H7 (cell line): ENCODE measurements around the gene LRRC26. TPM values are rescaled to one million over a fixed set of nuclear protein-coding genes. Genes with fewer than 3 reads are reported as not detected.
"Not testable (repeated sequence)": the region's sequence is repeated elsewhere in the genome, so short reads cannot be mapped to it uniquely, and the experiment has no call there.

ENCODE experiments used
- DNase-seq: peaks from one replicate; pipeline ENCODE4 v3.0.0; 2012
- H3K27me3 ChIP-seq: 2 replicates; pipeline ENCODE4 v1.6.0; 2011; ENCODE audit warnings: mild to moderate bottlenecking, low read length; ENCODE audit not compliant: control insufficient read depth, insufficient read depth
- H3K36me3 ChIP-seq: replicated peaks from 2 replicates; pipeline ENCODE4 v1.5.1; 2011; ENCODE audit warnings: low read length; ENCODE audit not compliant: control insufficient read depth, insufficient read depth
- H3K4me3 ChIP-seq: 2 replicates; pipeline ENCODE4 v1.5.1; 2011; ENCODE audit warnings: low read depth, mild to moderate bottlenecking, control low read depth, low read length, moderate library complexity; ENCODE audit not compliant: insufficient read depth
- total RNA-seq: library from RNA; depleted of rRNA; stranded (reverse); fragments of >200 nt; shearing (Covaris generic); gene quantifications from 2 replicates; pipeline ENCODE4 v1.2.3, GENCODE V29; 2014; rRNA removed

Gene LRRC26
- total RNA-seq, 1 experiment from 2014 or later, result 0.59 TPM

GRCh38 chr9:137122796-137123467 is 46.9 kb downstream of the LRRC26 start:
- not testable (repeated sequence) for H3K27me3 ChIP-seq, H3K4me3 ChIP-seq, DNase-seq, H3K36me3 ChIP-seq

GRCh38 chr9:137121927-137122795 is 47.7 kb downstream of the LRRC26 start:
- H3K36me3 ChIP-seq, DNase-seq, H3K4me3 ChIP-seq, H3K27me3 ChIP-seq: not testable (repeated sequence)

Other genes with a start within 250 kb of the LRRC26 start
- gene FBXW5, start 225.3 kb downstream of the LRRC26 start, total RNA-seq, result 97.5 and 105 TPM in 2 replicates
- gene C8G, start 224.8 kb downstream of the LRRC26 start, total RNA-seq, result not detected in 2 replicates
- 0.38 and 2.9 TPM in 2 replicates for gene LCN12, start 217.8 kb downstream of the LRRC26 start, total RNA-seq
- 1.3 and 2.0 TPM in 2 replicates for gene PTGDS, start 192.5 kb downstream of the LRRC26 start, total RNA-seq
- 0.21 and 0.33 TPM in 2 replicates for gene LCNL1, start 187.1 kb downstream of the LRRC26 start, total RNA-seq
- 45.7 and 53.2 TPM in 2 replicates for gene PAXX, start 177.6 kb downstream of the LRRC26 start, total RNA-seq
- gene CLIC3, start 173.5 kb downstream of the LRRC26 start, total RNA-seq, result not detected in 2 replicates
- 6.8 and 10.4 TPM in 2 replicates for gene ABCA2, start 141.8 kb downstream of the LRRC26 start, total RNA-seq
- gene FUT7, start 138.0 kb downstream of the LRRC26 start, total RNA-seq, result not detected in 2 replicates
- gene NPDC1, start 123.9 kb downstream of the LRRC26 start, total RNA-seq, result 10.1 and 25.1 TPM in 2 replicates
- gene ENTPD2, start 116.0 kb downstream of the LRRC26 start, total RNA-seq, result not detected in 2 replicates
- 59.7 and 59.9 TPM in 2 replicates for gene SAPCD2, start 99.5 kb downstream of the LRRC26 start, total RNA-seq
- gene UAP1L1, start 92.5 kb downstream of the LRRC26 start, total RNA-seq, result 9.0 and 14.9 TPM in 2 replicates
- 70.5 and 70.9 TPM in 2 replicates for gene MAN1B1, start 83.1 kb downstream of the LRRC26 start, total RNA-seq
- 15.8 and 18.2 TPM in 2 replicates for gene DPP7, start 55.3 kb downstream of the LRRC26 start, total RNA-seq
- 0.33 and 0.52 TPM in 2 replicates for gene GRIN1, start 30.9 kb downstream of the LRRC26 start, total RNA-seq
- not detected in 2 replicates for gene TMEM210, start 2.0 kb upstream of the LRRC26 start, total RNA-seq
- gene ANAPC2, start 18.5 kb upstream of the LRRC26 start, total RNA-seq, result 26.2 and 37.0 TPM in 2 replicates
- 109 and 143 TPM in 2 replicates for gene SSNA1, start 18.6 kb upstream of the LRRC26 start, total RNA-seq
- 19.3 and 23.3 TPM in 2 replicates for gene TPRN, start 30.7 kb upstream of the LRRC26 start, total RNA-seq
- 59.1 and 62.3 TPM in 2 replicates for gene TMEM203, start 35.6 kb upstream of the LRRC26 start, total RNA-seq
- gene NDOR1, start 35.6 kb upstream of the LRRC26 start, total RNA-seq, result 22.2 and 22.7 TPM in 2 replicates
- gene RNF208, start 52.2 kb upstream of the LRRC26 start, total RNA-seq, result 1.0 TPM in 2 replicates
- 0.83 and 2.9 TPM in 2 replicates for gene CYSRT1, start 55.1 kb upstream of the LRRC26 start, total RNA-seq
- gene RNF224, start 57.5 kb upstream of the LRRC26 start, total RNA-seq, result not detected in 2 replicates
- 0.03 TPM in 1 of 2 replicates, not detected in the other for gene SLC34A3, start 60.9 kb upstream of the LRRC26 start, total RNA-seq
- gene TUBB4B, start 71.2 kb upstream of the LRRC26 start, total RNA-seq, result 238 and 257 TPM in 2 replicates
- gene STPG3, start 81.2 kb upstream of the LRRC26 start, total RNA-seq, result not detected in 2 replicates
- gene NELFB, start 85.3 kb upstream of the LRRC26 start, total RNA-seq, result 112 and 121 TPM in 2 replicates
- gene TOR4A, start 107.7 kb upstream of the LRRC26 start, total RNA-seq, result 21.3 and 23.2 TPM in 2 replicates
- gene NRARP, start 132.2 kb upstream of the LRRC26 start, total RNA-seq, result 27.7 and 34.8 TPM in 2 replicates